HFFc6 (cell line): ENCODE results near the gene PYDC1. TPM values are rescaled to one million over a fixed set of nuclear protein-coding genes. Genes with fewer than 3 reads are reported as not detected.
"Not testable (repeated sequence)": the region's sequence is repeated elsewhere in the genome, so short reads cannot be mapped to it uniquely, and the experiment has no call there.

ENCODE experiments used
- DNase-seq: peaks from one replicate; pipeline ENCODE4 v3.0.0-alpha.2; 2018
- H3K27ac Mint-ChIP-seq: 2 replicates; pipeline ENCODE4 v1.8.0; 2020; ENCODE audit warnings: mild to moderate bottlenecking, mixed read lengths
- H3K27me3 Mint-ChIP-seq: 2 replicates; pipeline ENCODE4 v1.8.0; 2021; ENCODE audit warnings: mild to moderate bottlenecking, moderate library complexity, mixed read lengths; ENCODE audit not compliant: insufficient read depth
- H3K36me3 Mint-ChIP-seq: 2 replicates; pipeline ENCODE4 v1.8.0; 2021; ENCODE audit warnings: low read depth, mixed read lengths
- H3K4me1 Mint-ChIP-seq: 2 replicates; pipeline ENCODE4 v1.8.0; 2020; ENCODE audit warnings: low read depth, mixed read lengths
- H3K4me3 Mint-ChIP-seq: 2 replicates; pipeline ENCODE4 v1.8.0; 2020; ENCODE audit warnings: mild to moderate bottlenecking, moderate library complexity, mixed read lengths
- H3K9me3 Mint-ChIP-seq: 2 replicates; pipeline ENCODE4 v1.8.0; 2020; ENCODE audit warnings: mild to moderate bottlenecking, mixed read lengths
- total RNA-seq, 6 experiments: library from RNA; stranded (reverse); fragmentation: NEBNext Ultra II Directional; extraction: Animal tissue kit (Norgen Biotek cat#: 25700); gene quantifications; 2 replicates in 1 of 6; 3 replicates in 5 of 6; pipeline ENCODE4 v1.2.3, GENCODE V29; 2021
- TF ChIP-seq, protein P1 (sequence below): fragments of 200-600 bp; sonication (generic); IDR thresholded peaks from 2 replicates; pipeline ENCODE4 v1.5.0; 2021; ENCODE audit warnings: antibody characterized with exemption, mild to moderate bottlenecking

The PYDC1 gene
- total RNA-seq, 6 experiments from 2014 or later = not detected

DNA sequence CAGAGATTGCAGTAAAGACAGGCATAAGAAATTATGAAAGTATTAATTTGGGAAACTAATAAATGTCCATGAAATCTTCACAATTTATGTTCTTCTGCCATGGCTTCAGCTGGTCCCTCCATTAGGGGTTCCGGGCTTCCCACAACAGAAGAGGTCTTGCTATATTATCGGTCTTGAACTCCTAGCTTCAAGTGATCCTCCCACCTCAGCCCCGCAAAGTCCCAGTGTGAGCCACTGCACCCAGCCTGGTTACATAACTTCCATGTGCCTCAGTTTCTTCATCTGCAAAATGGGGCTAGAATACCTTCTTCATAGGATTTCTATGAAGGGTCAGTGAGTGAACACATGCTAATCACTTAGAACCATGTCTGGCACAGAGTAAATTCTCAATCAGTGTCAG is 29.4 kb upstream of the PYDC1 start:
- Mint-ChIP-seq H3K9me3 (no peaks in the 10 kb centered on the region), H3K27me3 (peaks cover 39% of the 10 kb centered on the region)

DNA sequence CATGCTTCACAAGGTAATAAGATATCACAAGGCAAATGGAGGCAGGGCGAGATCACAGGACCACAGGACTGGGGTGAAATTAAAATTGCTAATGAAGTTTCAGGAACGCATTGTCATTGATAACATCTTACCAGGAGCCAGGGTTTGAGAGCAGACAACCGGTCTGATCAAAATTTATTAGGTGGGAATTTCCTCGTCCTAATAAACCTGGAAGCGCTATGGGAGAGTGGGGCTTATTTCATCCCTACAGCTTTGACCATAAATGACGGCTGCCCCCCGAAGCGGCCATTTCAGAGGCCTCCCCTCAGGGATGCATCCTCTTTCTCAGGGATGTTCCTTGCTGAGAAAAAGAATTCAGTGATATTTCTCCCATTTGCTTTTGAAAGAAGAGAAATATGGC is 28.7 kb upstream of the PYDC1 start:
- not testable (repeated sequence) for DNase-seq, H3K9me3 Mint-ChIP-seq, H3K4me3 Mint-ChIP-seq, H3K36me3 Mint-ChIP-seq, H3K27ac Mint-ChIP-seq, H3K4me1 Mint-ChIP-seq
- peaks cover 41% of the 10 kb centered on the region for H3K27me3 Mint-ChIP-seq

More for the DNA sequence above, 29.4 kb upstream of the PYDC1 start:
- H3K4me1 Mint-ChIP-seq = no peaks in the 10 kb centered on the region
- H3K4me3 Mint-ChIP-seq = no peak overlapping the region
- DNase-seq = no peak
- H3K36me3 Mint-ChIP-seq = no peaks in the 10 kb centered on the region
- no peak overlapping the region for H3K27ac Mint-ChIP-seq
- TF ChIP-seq, protein P1, sequence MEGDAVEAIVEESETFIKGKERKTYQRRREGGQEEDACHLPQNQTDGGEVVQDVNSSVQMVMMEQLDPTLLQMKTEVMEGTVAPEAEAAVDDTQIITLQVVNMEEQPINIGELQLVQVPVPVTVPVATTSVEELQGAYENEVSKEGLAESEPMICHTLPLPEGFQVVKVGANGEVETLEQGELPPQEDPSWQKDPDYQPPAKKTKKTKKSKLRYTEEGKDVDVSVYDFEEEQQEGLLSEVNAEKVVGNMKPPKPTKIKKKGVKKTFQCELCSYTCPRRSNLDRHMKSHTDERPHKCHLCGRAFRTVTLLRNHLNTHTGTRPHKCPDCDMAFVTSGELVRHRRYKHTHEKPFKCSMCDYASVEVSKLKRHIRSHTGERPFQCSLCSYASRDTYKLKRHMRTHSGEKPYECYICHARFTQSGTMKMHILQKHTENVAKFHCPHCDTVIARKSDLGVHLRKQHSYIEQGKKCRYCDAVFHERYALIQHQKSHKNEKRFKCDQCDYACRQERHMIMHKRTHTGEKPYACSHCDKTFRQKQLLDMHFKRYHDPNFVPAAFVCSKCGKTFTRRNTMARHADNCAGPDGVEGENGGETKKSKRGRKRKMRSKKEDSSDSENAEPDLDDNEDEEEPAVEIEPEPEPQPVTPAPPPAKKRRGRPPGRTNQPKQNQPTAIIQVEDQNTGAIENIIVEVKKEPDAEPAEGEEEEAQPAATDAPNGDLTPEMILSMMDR = no peak

DNA sequence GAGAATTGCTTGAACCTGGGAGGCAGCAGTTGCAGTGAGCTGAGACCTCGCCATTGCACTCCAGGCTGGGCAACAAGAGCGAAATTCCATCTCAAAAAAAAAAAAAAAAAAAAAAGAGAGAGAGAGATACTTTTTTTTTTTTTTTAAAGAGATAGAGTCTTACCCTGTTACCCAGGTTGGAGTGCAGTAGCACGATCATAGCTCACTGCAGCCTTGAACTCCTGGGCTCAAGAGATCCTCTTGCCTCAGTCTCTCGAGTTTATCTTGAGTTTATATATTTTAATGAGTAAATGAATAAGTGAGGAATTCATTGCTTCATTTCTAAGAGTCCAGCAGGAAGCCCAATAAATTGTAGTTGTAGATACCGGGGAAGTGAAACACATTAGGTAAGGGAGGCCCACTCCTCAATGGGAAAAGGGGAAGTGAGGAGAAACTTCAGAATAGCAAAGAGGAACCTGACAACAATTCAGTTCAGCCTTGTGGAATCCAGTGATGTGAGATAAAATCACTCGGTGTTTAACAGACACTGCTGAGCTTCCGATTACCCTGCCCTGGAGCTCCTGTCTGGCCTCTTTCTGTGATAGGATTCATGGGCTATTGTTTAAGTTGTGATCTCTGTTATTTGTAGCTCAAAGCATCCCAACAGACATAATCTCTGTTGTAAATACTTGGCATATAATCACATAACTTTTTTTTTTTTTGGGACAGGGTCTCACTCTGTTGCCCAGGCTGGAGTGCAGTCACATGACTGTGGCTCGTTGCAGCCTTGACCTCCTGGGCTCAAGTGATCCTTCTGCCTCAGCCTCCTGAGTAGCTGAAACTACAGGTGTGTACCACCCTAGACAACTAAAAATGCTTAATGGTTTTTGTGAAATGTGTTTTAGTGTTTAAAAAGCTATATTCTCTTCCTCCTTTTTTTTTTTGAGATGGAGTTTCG is 27.1 kb upstream of the PYDC1 start:
- TF ChIP-seq, protein P1 = no peak
- no peak overlapping the region for H3K27ac Mint-ChIP-seq
- no peaks in the 10 kb centered on the region for H3K36me3 Mint-ChIP-seq
- H3K9me3 Mint-ChIP-seq = no peaks in the 10 kb centered on the region
- H3K4me3 Mint-ChIP-seq = no peak overlapping the region
- H3K27me3 Mint-ChIP-seq = peaks cover 45% of the 10 kb centered on the region
- DNase-seq = no peak
- H3K4me1 Mint-ChIP-seq = no peaks in the 10 kb centered on the region

DNA sequence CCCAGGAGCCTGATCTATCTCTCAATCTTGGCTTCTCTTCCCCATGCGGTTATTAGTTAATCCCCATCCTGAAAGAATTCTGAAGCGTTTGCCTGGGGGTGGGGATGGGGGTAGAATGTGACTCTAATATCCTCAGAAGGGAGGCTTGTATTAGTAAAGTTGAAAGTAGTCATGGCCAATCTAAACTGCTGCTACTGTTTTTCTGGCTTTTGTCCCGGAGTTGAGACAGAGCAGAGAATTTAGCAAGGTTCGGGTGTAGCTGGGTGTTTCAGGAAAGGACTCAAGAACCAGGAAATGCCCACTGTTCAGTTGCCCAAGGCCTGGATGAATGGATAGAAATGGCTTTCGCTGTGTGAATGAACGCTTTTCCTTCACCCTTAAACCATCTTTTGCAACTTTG is 25.3 kb upstream of the PYDC1 start:
- no peaks in the 10 kb centered on the region for H3K4me1 Mint-ChIP-seq
- peak; percentile 12 for DNase-seq
- H3K27ac Mint-ChIP-seq = no peak overlapping the region
- no peak overlapping the region for H3K4me3 Mint-ChIP-seq
- no peaks in the 10 kb centered on the region for H3K36me3 Mint-ChIP-seq
- H3K27me3 Mint-ChIP-seq = peaks cover 41% of the 10 kb centered on the region
- H3K9me3 Mint-ChIP-seq = no peaks in the 10 kb centered on the region
- TF ChIP-seq, protein P1 = no peak

DNA sequence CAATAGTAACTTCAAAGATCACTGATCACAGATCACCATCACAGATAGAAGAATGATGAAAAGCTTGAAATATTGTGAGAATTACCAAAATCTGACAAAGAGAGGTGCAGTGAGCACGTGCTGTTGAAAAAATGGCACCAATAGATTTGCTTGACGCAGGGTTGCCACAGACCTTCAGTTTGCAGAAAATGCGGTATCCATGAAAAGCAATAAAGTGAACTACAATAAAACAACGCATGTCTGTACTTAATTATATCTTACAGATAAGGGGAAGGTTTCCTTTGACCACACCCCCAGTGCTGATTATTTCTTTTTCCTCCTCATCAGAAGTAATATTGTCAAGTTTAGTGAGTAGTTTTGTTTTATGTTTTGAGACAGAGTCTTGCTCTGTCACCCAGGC is 21.1 kb upstream of the PYDC1 start:
- H3K4me3 Mint-ChIP-seq = no peak overlapping the region
- H3K27me3 Mint-ChIP-seq = peaks cover 29% of the 10 kb centered on the region
- no peak for DNase-seq
- no peaks in the 10 kb centered on the region for H3K36me3 Mint-ChIP-seq
- H3K9me3 Mint-ChIP-seq = no peaks in the 10 kb centered on the region; the same call in 1 of the 2 replicates
- TF ChIP-seq, protein P1 = no peak
- H3K4me1 Mint-ChIP-seq = no peaks in the 10 kb centered on the region
- H3K27ac Mint-ChIP-seq = no peak overlapping the region

DNA sequence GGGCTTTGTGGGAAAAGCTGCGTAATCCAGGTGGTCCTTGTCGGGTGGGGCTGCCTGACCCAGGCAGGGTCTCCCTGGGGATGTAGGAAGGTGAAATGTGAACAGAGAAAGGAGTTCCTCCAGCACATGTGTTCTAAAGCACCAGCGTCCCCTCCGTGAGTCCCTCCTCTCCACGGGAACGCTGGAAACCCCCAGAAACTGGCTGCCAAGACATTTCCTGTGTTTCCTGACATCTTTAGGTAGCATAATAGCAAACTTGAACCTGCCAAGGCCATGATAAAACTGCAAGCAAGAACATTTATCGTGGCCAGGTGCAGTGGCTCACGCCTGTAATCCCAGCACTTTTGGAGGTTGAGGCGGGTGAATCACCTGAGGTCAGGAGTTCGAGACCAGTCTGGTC is 12.6 kb upstream of the PYDC1 start:
- peaks cover 5% of the 10 kb centered on the region; the same call in 1 of the 2 replicates for H3K4me1 Mint-ChIP-seq
- no peak overlapping the region for H3K27ac Mint-ChIP-seq
- no peak overlapping the region for H3K4me3 Mint-ChIP-seq
- no peaks in the 10 kb centered on the region; the same call in 1 of the 2 replicates for H3K9me3 Mint-ChIP-seq
- DNase-seq = no peak
- no peaks in the 10 kb centered on the region for H3K36me3 Mint-ChIP-seq
- TF ChIP-seq, protein P1 = no peak
- peaks cover 18% of the 10 kb centered on the region for H3K27me3 Mint-ChIP-seq
